ENCODE results near the gene ABHD4. TPM values are rescaled to one million over a fixed set of nuclear protein-coding genes. Genes with fewer than 3 reads are reported as not detected.

ABHD4 gene
- total RNA-seq, 1 experiment from 2014 or later = 9.1 TPM

GRCh38 chr14:22640192-22640591 is 42.1 kb downstream of the ABHD4 start:
- ATAC-seq (no peak), DNase-seq (no peak)
- Histone ChIP-seq H3K79me2 (ENCODE audit: low read length) (no peaks in the 10 kb centered on the region), H4K20me1 (ENCODE audit: low read length) (no peaks in the 10 kb centered on the region), H3K9me2 (replicated peaks; ENCODE audit: low read length) (no peaks in the 10 kb centered on the region), H3K4me3 (ENCODE audit: low read length) (no peak overlapping the region), H3K27ac (ENCODE audit: low read length) (no peak overlapping the region), H3F3A (ENCODE audit: low read length, unreplicated experiment) (no peaks in the 10 kb centered on the region), H3K9me3 (ENCODE audit: low read length) (no peaks in the 10 kb centered on the region), H3K4me2 (ENCODE audit: low read length) (no peak overlapping the region), H3K9ac (ENCODE audit: low read length) (no peak overlapping the region), H2AFZ (ENCODE audit: low read length) (no peak overlapping the region), H3K27me3 (ENCODE audit: low read length) (no peaks in the 10 kb centered on the region), H3K4me1 (ENCODE audit: insufficient read depth, low read length) (peaks cover 7% of the 10 kb centered on the region; the same call in 1 of the 2 replicates), H3K36me3 (ENCODE audit: low read depth, low read length) (no peaks in the 10 kb centered on the region)
- BruUV-seq (replicated peaks) = no TSS peak
- ChIA-PET POLR2A (ENCODE audit: unreplicated experiment) (no interaction called here), CTCF (no interaction called here)
- intact Hi-C loops (cut with micrococcal nuclease) = no loop called here
- TF ChIP-seq CTCF (conservative IDR thresholded peaks at IDR 0.05; ENCODE audit: low read depth, low read length) (no peak), EZH2 (IDR thresholded peaks at IDR 0.05; ENCODE audit: low read length, unreplicated experiment) (no peak), EZH2phosphoT487 (IDR thresholded peaks at IDR 0.05; ENCODE audit: borderline replicate concordance, low read length) (no peak)

- no TSS peak for BruUV-seq (replicated peaks)
- 0 out of 2 replicates have a peak overlapping the region, but pooled peaks have one; percentile 38 for H3K4me2 ChIP-seq (ENCODE audit: low read length)
- DNase-seq = peak; percentile 67
- H3K9ac ChIP-seq (ENCODE audit: low read length) = no peak overlapping the region
- no peak overlapping the region for H3K4me3 ChIP-seq (ENCODE audit: low read length)
- POLR2A ChIA-PET (ENCODE audit: unreplicated experiment) = no interaction called here
- H3F3A ChIP-seq (ENCODE audit: low read length, unreplicated experiment) = no peaks in the 10 kb centered on the region
- H3K4me1 ChIP-seq (ENCODE audit: insufficient read depth, low read length) = peaks cover 17% of the 10 kb centered on the region
- peak; percentile 79 for ATAC-seq
- no peaks in the 10 kb centered on the region for H3K27me3 ChIP-seq (ENCODE audit: low read length)
- no peak overlapping the region for H2AFZ ChIP-seq (ENCODE audit: low read length)
- CTCF ChIA-PET = interaction anchor here (0.6 to 1.2 kb wide), 4 partner anchors 11 to 177 kb away, joined by 3 to 7 read pairs (median 3); no protein-coding TSS in a partner anchor
- H4K20me1 ChIP-seq (ENCODE audit: low read length) = no peaks in the 10 kb centered on the region
- TF ChIP-seq EZH2phosphoT487 (IDR thresholded peaks at IDR 0.05; ENCODE audit: borderline replicate concordance, low read length) = no peak
- no peak for TF ChIP-seq CTCF (conservative IDR thresholded peaks at IDR 0.05; ENCODE audit: low read depth, low read length)
- TF ChIP-seq EZH2 (IDR thresholded peaks at IDR 0.05; ENCODE audit: low read length, unreplicated experiment) = no peak
- H3K36me3 ChIP-seq (ENCODE audit: low read depth, low read length) = no peaks in the 10 kb centered on the region
- H3K79me2 ChIP-seq (ENCODE audit: low read length) = no peaks in the 10 kb centered on the region
- no peak overlapping the region for H3K27ac ChIP-seq (ENCODE audit: low read length)
- no peaks in the 10 kb centered on the region for H3K9me3 ChIP-seq (ENCODE audit: low read length)
- intact Hi-C loops (cut with micrococcal nuclease) = no loop called here
- H3K9me2 ChIP-seq (replicated peaks; ENCODE audit: low read length) = no peaks in the 10 kb centered on the region
Observed at GRCh38 chr14:22641846-22642245, 43.7 kb downstream of the ABHD4 start.

GRCh38 chr14:22644305-22644635 is 46.2 kb downstream of the ABHD4 start, which contains the start of gene OR6J1:
Gene OR6J1, minus strand, starts transcription at chr14:22644352. Its CDS starts 9,541 bp downstream, at chr14:22634811.
- POLR2A ChIA-PET (ENCODE audit: unreplicated experiment) = no interaction called here
- no peaks in the 10 kb centered on the region for H4K20me1 ChIP-seq (ENCODE audit: low read length)
- no peaks in the 10 kb centered on the region for H3K79me2 ChIP-seq (ENCODE audit: low read length)
- no peak within 1 kb of the TSS for H2AFZ ChIP-seq (ENCODE audit: low read length)
- H3K4me3 ChIP-seq (ENCODE audit: low read length) = no peak within 1 kb of the TSS
- no peak within 1 kb of the TSS for H3K4me2 ChIP-seq (ENCODE audit: low read length)
- BruUV-seq (replicated peaks) = no TSS peak
- ATAC-seq (no peak), DNase-seq (no peak)
- H3K36me3 ChIP-seq (ENCODE audit: low read depth, low read length) = no peaks in the 10 kb centered on the region
- H3K4me1 ChIP-seq (ENCODE audit: insufficient read depth, low read length) = peaks cover 36% of the 10 kb centered on the region
- no peaks in the 10 kb centered on the region for H3F3A ChIP-seq (ENCODE audit: low read length, unreplicated experiment)
- intact Hi-C loops (cut with micrococcal nuclease) = no loop called here
- H3K9ac ChIP-seq (ENCODE audit: low read length) = no peak within 1 kb of the TSS
- no peaks in the 10 kb centered on the region for H3K9me3 ChIP-seq (ENCODE audit: low read length)
- H3K27ac ChIP-seq (ENCODE audit: low read length) = no peak within 1 kb of the TSS
- no peaks in the 10 kb centered on the region for H3K27me3 ChIP-seq (ENCODE audit: low read length)
- CTCF ChIA-PET = interaction anchor here (0.7 kb wide), 1 partner anchor 427 kb away, joined by 3 read pairs; no protein-coding TSS in a partner anchor
- TF ChIP-seq EZH2phosphoT487 (IDR thresholded peaks at IDR 0.05; ENCODE audit: borderline replicate concordance, low read length) (no peak), CTCF (conservative IDR thresholded peaks at IDR 0.05; ENCODE audit: low read depth, low read length) (0 out of 2 replicates have a peak, but pooled peaks have one; percentile 2), EZH2 (IDR thresholded peaks at IDR 0.05; ENCODE audit: low read length, unreplicated experiment) (no peak)
- no peaks in the 10 kb centered on the region for H3K9me2 ChIP-seq (replicated peaks; ENCODE audit: low read length)
